Vagina (tissue), 2 donors: ENCODE results near the gene FXYD6.

ENCODE experiments used
- POLR2A ChIP-seq, 2 donors: fragments of 450-650 bp; IDR thresholded peaks; one replicate each; pipeline ENCODE4 v1.6.1; 2017; ENCODE audit warnings: antibody characterized with exemption in 2 of 2, mild to moderate bottlenecking in 2 of 2, moderate library complexity in 2 of 2
- TF ChIP-seq, protein P1 (sequence below), 3 experiments: fragments of 450-650 bp in 2 of 3; fragments of 200-600 bp in 1 of 3; sonication (generic) in 1 of 3; IDR thresholded peaks; one replicate each; pipeline ENCODE4 v1.5.1; 2017 to 2019; ENCODE audit warnings: antibody characterized with exemption in 3 of 3, mild to moderate bottlenecking in 2 of 3, moderate library complexity in 2 of 3

DNA sequence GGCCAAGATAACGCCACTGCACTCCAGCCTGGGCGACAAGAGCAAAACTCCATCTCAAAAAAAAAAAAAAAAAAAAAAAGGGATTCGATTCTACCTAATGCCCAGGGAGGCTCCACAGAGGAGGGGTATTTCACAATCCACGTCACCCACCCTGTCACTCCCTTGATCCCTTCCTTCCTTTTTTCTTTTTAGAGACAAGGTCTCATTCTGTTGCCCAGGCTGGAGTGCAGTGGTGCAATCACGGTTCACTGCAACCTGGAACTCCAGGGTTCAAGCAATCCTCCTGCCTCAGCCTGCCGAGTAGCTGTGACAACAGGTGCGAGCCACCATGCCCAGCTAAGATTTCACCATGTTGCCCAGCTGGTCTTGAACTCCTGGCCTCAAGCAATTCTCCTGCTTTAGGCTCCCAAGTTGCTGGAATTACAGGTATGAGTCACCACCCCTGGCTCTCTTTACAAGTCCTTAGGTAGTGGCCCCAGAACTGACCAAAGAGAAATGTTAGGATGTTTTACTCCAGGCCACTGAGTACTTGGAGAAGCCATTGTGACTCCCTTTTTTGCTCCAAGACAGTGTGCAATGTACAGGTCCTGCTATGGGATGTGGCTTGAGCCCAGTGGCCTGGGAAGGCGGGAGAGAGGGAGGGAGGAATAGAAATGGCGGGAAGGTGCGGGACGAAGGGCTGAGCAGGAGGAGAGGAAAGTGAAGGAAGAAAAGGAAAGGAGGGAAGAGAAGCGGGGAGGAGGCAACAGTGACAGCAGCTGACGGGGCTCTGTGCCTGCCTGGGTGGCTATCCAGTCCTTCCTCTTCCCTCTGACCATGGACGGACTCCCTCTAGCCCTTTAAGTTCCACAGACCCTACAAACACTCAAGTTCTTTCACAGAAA lies 40.1 kb downstream of the FXYD6 start:
- TF ChIP-seq, protein P1, sequence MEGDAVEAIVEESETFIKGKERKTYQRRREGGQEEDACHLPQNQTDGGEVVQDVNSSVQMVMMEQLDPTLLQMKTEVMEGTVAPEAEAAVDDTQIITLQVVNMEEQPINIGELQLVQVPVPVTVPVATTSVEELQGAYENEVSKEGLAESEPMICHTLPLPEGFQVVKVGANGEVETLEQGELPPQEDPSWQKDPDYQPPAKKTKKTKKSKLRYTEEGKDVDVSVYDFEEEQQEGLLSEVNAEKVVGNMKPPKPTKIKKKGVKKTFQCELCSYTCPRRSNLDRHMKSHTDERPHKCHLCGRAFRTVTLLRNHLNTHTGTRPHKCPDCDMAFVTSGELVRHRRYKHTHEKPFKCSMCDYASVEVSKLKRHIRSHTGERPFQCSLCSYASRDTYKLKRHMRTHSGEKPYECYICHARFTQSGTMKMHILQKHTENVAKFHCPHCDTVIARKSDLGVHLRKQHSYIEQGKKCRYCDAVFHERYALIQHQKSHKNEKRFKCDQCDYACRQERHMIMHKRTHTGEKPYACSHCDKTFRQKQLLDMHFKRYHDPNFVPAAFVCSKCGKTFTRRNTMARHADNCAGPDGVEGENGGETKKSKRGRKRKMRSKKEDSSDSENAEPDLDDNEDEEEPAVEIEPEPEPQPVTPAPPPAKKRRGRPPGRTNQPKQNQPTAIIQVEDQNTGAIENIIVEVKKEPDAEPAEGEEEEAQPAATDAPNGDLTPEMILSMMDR (IDR thresholded peaks at IDR 0.05) = no peak
- no peak for TF ChIP-seq POLR2A (IDR thresholded peaks at IDR 0.05)
